NCI-H2081 (cell line): ENCODE data around the gene EED.

Source experiments
- DNase-seq, 2 experiments: peaks; one replicate each; lab custom pipeline; 2025; lab: John Stamatoyannopoulos, UW

The EED gene

GRCh38 chr11:86244522-86245368 lies at the start of gene EED:
TSS of gene EED (plus strand) at chr11:86244753. CDS start at chr11:86245230, 477 bp downstream.
- DNase-seq, result peak; percentile 94 to 95

GRCh38 chr11:86194998-86195397 lies 49.6 kb upstream of the EED start:
- no peak for DNase-seq

DNA sequence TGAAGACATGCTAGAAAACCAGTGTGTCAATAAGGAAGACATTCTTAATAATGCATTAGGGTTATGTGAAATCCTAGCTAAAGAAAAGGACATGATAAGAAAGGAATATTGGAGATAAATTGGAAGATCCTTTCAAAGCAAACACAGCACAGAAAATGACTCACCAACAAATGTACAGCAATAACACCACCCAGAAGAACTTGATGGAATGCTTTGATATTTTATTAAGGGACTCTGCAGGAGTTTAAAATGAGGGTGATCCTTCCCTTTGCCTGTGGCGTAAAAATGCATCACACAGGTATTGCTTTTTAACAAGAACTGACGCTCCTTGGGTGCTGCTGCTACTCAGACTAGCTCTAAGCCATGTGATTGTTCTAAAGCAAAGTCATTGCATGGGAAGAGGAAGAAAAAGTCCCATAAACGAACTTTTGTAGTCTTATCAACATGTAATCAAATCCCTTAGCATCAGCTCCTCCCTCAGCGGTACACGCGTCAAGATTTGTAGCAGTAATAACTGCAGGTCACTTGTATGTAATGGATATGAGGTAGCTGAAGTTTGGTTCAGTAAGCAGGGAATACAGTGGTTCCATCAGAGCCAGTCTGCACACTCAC lies 48.4 kb upstream of the EED start:
- no peak for DNase-seq

GRCh38 chr11:86196913-86197312 lies 47.6 kb upstream of the EED start:
- no peak for DNase-seq

GRCh38 chr11:86197448-86197847 lies 47.1 kb upstream of the EED start:
- no peak for DNase-seq

DNA sequence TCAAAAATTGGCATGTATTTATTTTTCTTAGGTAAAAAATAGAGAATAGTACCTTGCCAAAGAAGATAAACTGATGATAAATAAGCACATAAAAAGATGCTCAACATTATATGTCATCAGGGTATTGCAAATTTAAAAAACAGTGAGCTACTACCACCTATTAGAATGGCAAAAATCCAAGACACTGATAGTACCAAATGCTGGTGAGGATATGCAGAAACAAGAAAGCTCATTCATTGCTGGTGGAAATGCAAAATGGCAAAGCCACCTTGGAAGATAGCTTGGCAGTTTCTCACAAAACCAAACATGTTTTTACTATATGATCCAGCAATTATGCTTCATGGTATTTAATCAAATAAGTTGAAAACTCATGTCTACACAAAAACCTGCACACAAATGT lies 46.4 kb upstream of the EED start:
- DNase-seq, result no peak

DNA sequence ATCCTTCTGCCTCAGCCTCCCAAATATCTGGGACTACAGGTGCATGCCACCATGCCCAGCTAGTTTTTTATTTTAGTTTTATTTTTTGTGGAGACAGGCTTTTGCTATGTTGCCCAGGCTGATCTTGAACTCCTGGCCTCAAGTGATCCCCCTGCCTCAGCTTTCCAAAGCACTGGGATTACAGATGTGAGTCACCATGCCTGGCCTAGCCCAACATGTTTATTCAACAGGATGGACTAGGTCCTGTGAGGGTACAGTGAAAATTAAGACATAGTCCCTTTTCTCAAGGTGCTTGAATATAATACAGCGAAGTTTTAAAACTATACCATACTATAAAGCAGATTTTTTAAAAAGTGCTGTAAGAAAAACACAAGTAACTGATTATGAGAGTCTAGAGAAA lies 45.2 kb upstream of the EED start:
- DNase-seq, result no peak

DNA sequence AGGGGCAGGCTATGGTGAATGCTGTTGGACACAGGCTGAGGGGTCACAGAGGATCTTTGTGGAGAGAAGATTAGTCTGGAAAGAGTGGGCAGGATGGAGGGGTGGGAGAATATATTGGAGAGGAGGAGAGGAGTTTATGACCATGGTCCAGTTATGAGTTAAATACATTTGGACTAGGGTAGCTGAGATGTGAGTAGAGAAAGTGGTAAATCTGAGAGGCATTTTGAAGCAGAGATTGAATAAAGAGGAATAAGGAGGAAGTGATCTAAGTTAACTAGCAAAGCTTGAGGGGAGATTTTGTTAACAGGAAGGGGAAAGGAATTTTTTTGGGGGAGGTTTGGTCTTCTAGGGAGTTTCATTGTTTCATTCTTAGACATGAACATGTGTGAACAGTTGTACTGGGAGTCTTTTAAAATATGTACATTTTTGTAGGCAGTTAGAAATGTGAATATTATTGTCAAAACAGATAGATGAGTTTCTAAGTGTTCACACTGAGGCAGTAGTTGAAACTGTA lies 43.1 kb upstream of the EED start:
- DNase-seq, result no peak

- no peak for DNase-seq
These were observed 42.6 kb upstream of the EED start for GRCh38 chr11:86202013-86202336.

GRCh38 chr11:86204356-86204755 lies 40.2 kb upstream of the EED start:
- no peak for DNase-seq

GRCh38 chr11:86205421-86206336 lies 38.9 kb upstream of the EED start:
- no peak for DNase-seq

GRCh38 chr11:86206337-86206695 lies 38.2 kb upstream of the EED start:
- DNase-seq, result no peak

DNA sequence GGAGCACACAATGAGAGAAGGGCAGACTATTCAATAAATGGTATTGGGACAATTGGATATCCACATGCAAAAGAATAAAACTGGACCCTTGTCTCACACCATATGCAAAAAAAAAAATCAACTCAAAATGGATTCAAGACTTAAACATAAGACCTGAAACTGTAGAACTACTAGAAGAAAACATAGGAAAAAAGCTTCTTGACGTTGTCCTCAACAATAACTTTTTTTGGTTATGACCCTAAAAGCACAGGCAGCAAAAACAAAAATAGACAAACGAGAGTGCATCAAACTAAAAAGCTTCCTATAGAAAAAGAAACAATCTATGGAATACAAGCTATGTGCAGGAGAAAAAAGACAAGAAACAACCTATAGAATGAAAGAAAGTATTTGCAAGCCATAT lies 37.1 kb upstream of the EED start:
- DNase-seq, result no peak

DNA sequence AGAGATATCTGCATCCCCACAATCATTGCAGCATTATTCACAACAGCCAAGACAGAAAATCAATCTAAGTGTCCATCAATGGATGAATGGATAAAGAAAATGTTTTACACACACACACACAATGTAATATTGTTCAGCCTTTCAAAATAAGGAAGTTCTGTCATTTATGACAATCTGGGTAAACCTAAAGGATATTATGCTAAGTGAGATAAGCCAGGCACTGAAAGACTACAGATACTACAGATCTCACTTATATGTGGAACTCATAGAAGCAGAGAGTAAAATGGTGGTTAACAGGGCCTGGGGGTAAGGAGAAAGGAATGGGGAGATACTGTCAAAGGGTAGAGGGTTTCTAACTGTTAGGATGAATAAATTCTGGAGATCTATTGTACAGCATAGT lies 36.0 kb upstream of the EED start:
- DNase-seq, result no peak

- DNase-seq, result no peak
These were observed 34.5 kb upstream of the EED start for GRCh38 chr11:86209806-86210657.

DNA sequence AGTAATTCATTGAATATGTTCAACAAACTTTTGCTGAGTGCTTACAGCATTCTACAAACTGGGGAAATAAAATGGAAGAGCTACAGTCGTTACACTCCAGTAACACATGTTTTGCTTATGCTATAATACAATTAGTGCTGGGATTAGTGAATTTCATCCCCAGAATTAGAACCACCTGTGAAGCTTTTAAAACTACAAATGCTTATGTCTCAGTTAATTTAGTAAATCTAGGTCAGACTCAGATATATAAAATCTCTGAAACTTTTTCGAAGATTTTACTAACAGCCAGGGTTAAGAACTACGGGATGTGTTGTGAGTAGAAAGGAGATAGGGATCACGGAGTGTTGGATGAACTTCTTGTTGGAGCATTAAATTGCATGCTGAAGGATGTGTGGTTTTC lies 33.7 kb upstream of the EED start:
- no peak for DNase-seq

GRCh38 chr11:86211619-86212018 lies 32.9 kb upstream of the EED start:
- DNase-seq, result no peak

GRCh38 chr11:86212019-86212611 lies 32.4 kb upstream of the EED start:
- DNase-seq, result no peak

DNA sequence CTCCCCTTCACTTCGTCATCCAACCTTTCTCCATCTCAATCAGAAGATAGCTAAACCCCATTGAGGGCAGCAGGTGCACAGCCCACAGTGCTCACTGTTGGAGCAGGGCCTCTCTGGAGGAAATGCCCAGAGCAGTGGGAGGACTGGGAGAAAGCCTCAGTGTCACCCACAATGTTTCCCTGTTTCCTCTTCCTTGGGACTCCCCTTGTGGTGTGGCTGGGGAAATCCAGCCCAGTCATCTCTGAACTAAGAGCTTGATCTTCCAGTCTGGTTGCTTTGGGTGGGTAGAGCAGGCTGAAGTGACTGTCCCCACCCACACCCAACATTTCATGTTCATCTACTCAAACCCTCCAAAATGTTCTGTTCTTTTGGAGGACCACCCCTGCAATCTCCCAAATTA lies 29.8 kb upstream of the EED start:
- DNase-seq, result no peak

DNA sequence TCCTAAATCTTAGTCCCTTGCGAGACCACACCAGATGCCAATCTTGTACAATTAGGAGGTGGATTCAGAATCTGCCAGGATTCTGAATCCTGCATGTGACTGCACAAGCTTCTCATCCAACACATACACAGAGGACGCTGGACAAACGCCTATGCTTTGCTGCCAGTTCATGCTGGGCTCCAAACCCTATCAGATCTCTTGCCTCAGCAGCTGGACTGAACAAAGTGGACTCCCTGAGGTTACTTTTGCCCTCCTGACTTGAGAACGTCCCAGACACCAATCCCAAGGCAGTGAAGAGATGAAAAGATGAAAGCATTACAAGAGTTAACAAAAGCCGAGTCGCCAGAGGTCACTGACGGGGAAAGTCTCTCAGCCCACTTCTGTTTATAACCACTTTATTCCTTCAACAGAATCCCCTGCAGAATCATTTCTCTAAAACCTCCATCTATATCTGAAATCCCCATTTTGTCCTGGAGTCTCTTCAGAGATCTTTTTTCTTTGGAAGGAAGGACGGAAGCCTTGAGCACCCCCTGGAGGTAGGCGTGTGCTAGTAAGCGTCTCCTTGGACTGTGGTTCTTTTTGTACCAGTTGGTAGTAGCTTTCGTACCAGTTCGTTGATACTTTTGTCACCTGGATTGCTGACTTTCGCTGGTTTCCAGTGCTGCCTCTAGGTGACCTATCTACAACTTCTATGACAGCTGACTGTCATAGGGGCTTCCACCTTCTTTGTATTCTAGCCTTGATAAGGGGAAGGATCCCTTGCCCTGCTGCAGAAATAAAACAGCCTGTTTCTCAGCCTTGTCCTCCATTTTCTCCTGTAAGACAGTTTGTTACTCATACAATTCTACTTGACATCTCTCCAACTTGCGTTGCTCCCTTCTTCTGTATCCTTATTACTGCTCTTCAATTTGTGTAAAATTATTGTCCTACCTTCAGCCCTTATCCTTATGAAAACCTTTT lies 26.1 kb upstream of the EED start:
- DNase-seq, result peak; percentile 65 to 66
